ENCODE results near the gene PKHD1. TPM values are rescaled to one million over a fixed set of nuclear protein-coding genes. Genes with fewer than 3 reads are reported as not detected.

Gene PKHD1
- polyA plus RNA-seq, 1 experiment = not detected

GRCh38 chr6:51644426-51644825 is 443.0 kb downstream of the PKHD1 start:
- H3K27me3 ChIP-seq (ENCODE audit: control insufficient read depth, insufficient read depth, low read length) = no peaks in the 10 kb centered on the region
- DNase-seq (ENCODE audit: low read depth, low spot score) = no peak
- CTCF ChIA-PET = no interaction called here
- no peak overlapping the region for H3K4me3 ChIP-seq (ENCODE audit: low read depth, low read length)
- peaks cover 10% of the 10 kb centered on the region; the same call in 1 of the 2 replicates for H3K9me3 ChIP-seq (ENCODE audit: control insufficient read depth, insufficient read depth, low read length)
- POLR2A ChIA-PET = no interaction called here
- no peak overlapping the region for H3K27ac ChIP-seq (ENCODE audit: low read depth, low read length)
- TF ChIP-seq CTCF (IDR thresholded peaks at IDR 0.05; ENCODE audit: low read depth, low read length) = no peak

GRCh38 chr6:51640021-51640420 is 447.4 kb downstream of the PKHD1 start:
- Histone ChIP-seq H3K27me3 (ENCODE audit: control insufficient read depth, insufficient read depth, low read length) (no peaks in the 10 kb centered on the region), H3K4me3 (ENCODE audit: low read depth, low read length) (no peak overlapping the region), H3K9me3 (ENCODE audit: control insufficient read depth, insufficient read depth, low read length) (peaks cover 8% of the 10 kb centered on the region), H3K27ac (ENCODE audit: low read depth, low read length) (no peak overlapping the region)
- DNase-seq (ENCODE audit: low read depth, low spot score) = no peak
- TF ChIP-seq CTCF (IDR thresholded peaks at IDR 0.05; ENCODE audit: low read depth, low read length) = no peak
- ChIA-PET CTCF (no interaction called here), POLR2A (no interaction called here)

- no peak for DNase-seq (ENCODE audit: low read depth, low spot score)
- Histone ChIP-seq H3K27ac (ENCODE audit: low read depth, low read length) (no peak overlapping the region), H3K27me3 (ENCODE audit: control insufficient read depth, insufficient read depth, low read length) (no peaks in the 10 kb centered on the region), H3K9me3 (ENCODE audit: control insufficient read depth, insufficient read depth, low read length) (peaks cover 6% of the 10 kb centered on the region), H3K4me3 (ENCODE audit: low read depth, low read length) (no peak overlapping the region)
- CTCF ChIA-PET = no interaction called here
- TF ChIP-seq CTCF (IDR thresholded peaks at IDR 0.05; ENCODE audit: low read depth, low read length) = no peak
- POLR2A ChIA-PET = no interaction called here
Measured at GRCh38 chr6:51633424-51633823, 454.0 kb downstream of the PKHD1 start.

- Histone ChIP-seq H3K4me3 (ENCODE audit: low read depth, low read length) (no peak overlapping the region), H3K27me3 (ENCODE audit: control insufficient read depth, insufficient read depth, low read length) (no peaks in the 10 kb centered on the region), H3K9me3 (ENCODE audit: control insufficient read depth, insufficient read depth, low read length) (peaks cover 2% of the 10 kb centered on the region; the same call in 1 of the 2 replicates), H3K27ac (ENCODE audit: low read depth, low read length) (no peak overlapping the region)
- no peak for TF ChIP-seq CTCF (IDR thresholded peaks at IDR 0.05; ENCODE audit: low read depth, low read length)
- POLR2A ChIA-PET = no interaction called here
- CTCF ChIA-PET = no interaction called here
- no peak for DNase-seq (ENCODE audit: low read depth, low spot score)
Measured at GRCh38 chr6:51630011-51630410, 457.4 kb downstream of the PKHD1 start.

GRCh38 chr6:51626391-51626790 is 461.0 kb downstream of the PKHD1 start:
- H3K9me3 ChIP-seq (ENCODE audit: control insufficient read depth, insufficient read depth, low read length) = peaks cover 2% of the 10 kb centered on the region
- H3K27me3 ChIP-seq (ENCODE audit: control insufficient read depth, insufficient read depth, low read length) = no peaks in the 10 kb centered on the region
- DNase-seq (ENCODE audit: low read depth, low spot score) = no peak
- POLR2A ChIA-PET = no interaction called here
- no peak overlapping the region for H3K4me3 ChIP-seq (ENCODE audit: low read depth, low read length)
- TF ChIP-seq CTCF (IDR thresholded peaks at IDR 0.05; ENCODE audit: low read depth, low read length) = no peak
- CTCF ChIA-PET = no interaction called here
- no peak overlapping the region for H3K27ac ChIP-seq (ENCODE audit: low read depth, low read length)
